ENCODE results near the gene PPP6R2.

DNA sequence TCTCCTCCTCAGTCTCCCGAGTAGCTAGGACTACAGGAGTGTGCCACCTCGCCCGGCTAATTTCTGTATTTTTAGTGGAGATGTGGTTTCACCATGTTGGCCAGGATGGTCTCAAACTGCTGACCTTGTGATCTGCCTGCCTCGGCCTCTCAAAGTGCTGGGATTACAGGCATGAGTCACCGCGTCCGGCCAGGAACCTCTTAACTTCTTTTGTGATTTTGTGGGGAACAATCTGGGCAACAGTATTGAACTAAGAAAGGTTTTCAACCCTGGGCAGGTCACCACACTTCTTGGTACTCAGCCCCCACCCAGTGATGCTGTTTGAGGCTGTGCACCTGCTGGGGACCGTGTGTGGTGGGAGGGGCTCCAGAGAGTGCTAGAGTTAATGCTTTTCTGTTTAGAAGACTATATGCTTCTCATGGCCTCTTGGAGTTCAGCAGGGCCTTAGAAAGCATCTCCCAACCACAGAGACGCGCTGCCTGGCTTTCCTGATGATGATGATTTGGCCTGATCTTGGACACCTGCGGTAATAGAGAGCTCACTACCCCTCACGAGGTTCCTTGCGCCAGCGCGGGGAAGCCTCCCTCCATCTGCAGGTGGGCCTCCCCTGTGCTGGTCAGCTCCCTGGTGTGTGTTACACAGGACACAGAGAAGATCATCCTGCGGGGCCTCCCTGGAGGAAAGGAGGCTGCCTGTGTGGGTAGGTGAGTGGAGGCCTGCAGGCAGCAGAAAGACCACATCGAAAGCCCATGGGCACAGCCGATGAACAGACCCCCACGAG, 17.5 kb upstream of the PPP6R2 start:
- no peak for TF ChIP-seq CTCF (conservative IDR thresholded peaks at IDR 0.05)
- TF ChIP-seq EZH2 (IDR thresholded peaks at IDR 0.05; ENCODE audit: low read depth), result no peak
